Smooth muscle cell (in vitro differentiated cells): ENCODE results near the gene NAPSA. TPM values are rescaled to one million over a fixed set of nuclear protein-coding genes. Genes with fewer than 3 reads are reported as not detected.

Experiments
- DNase-seq: peaks from one replicate; lab custom pipeline; 2025; ENCODE audit not compliant: unreplicated experiment; lab: John Stamatoyannopoulos, UW
- H2AFZ ChIP-seq: fragments of 200-600 bp; sonication (generic); 2 replicates; pipeline ENCODE4 v1.6.0; 2016; ENCODE audit warnings: antibody characterized with exemption, low read depth, mild to moderate bottlenecking
- H3F3A ChIP-seq: fragments of 200-600 bp; sonication (generic); 2 replicates; pipeline ENCODE4 v1.6.0; 2017; ENCODE audit warnings: antibody characterized with exemption, low read depth
- H3K27ac ChIP-seq: fragments of 200-600 bp; sonication (generic); 2 replicates; pipeline ENCODE4 v1.5.1; 2016; ENCODE audit warnings: low read depth, mild to moderate bottlenecking
- H3K27me3 ChIP-seq: fragments of 200-600 bp; sonication (generic); 2 replicates; pipeline ENCODE4 v1.6.1; 2016; ENCODE audit warnings: low read depth, mild to moderate bottlenecking
- H3K36me3 ChIP-seq: fragments of 200-600 bp; sonication (generic); 2 replicates; pipeline ENCODE4 v1.5.1; 2016; ENCODE audit warnings: low read depth
- H3K4me1 ChIP-seq: fragments of 200-600 bp; sonication (generic); 2 replicates; pipeline ENCODE4 v1.5.1; 2016; ENCODE audit warnings: low read depth
- H3K4me2 ChIP-seq: fragments of 200-600 bp; sonication (generic); 2 replicates; pipeline ENCODE4 v1.6.0; 2016; ENCODE audit warnings: mild to moderate bottlenecking
- H3K4me3 ChIP-seq: fragments of 200-600 bp; sonication (generic); 2 replicates; pipeline ENCODE4 v1.5.1; 2016; ENCODE audit warnings: mild to moderate bottlenecking
- H3K79me2 ChIP-seq: fragments of 200-600 bp; sonication (generic); 2 replicates; pipeline ENCODE4 v1.6.0; 2016; ENCODE audit warnings: low read depth, mild to moderate bottlenecking
- H3K9ac ChIP-seq: fragments of 200-600 bp; sonication (generic); 2 replicates; pipeline ENCODE4 v1.6.0; 2016; ENCODE audit warnings: low read depth
- H3K9me3 ChIP-seq: fragments of 200-600 bp; sonication (generic); replicated peaks from 2 replicates; pipeline ENCODE4 v1.5.1; 2016; ENCODE audit warnings: low read depth
- H4K20me1 ChIP-seq: fragments of 200-600 bp; sonication (generic); 2 replicates; pipeline ENCODE4 v1.6.0; 2016; ENCODE audit warnings: low read depth
- CTCF ChIP-seq: fragments of 200-600 bp; sonication (generic); IDR thresholded peaks from 2 replicates; pipeline ENCODE4 v1.5.1; 2017; ENCODE audit warnings: borderline replicate concordance, mild to moderate bottlenecking, antibody characterized with exemption; ENCODE audit not compliant: insufficient read depth, poor library complexity, severe bottlenecking
- whole genome bisulfite sequencing: methylation state at CpG from one replicate; pipeline ENCODE4 v1.1.7; 2016; ENCODE audit warnings: low lambda C conversion rate; 5-methylcytosine and 5-hydroxymethylcytosine counted together
- polyA plus RNA-seq: library from polyadenylated mRNA; unstranded; fragments of >200 nt; fragmentation: Nextera tagmentation; extraction: Ambion mirVana; gene quantifications from 2 replicates; pipeline ENCODE4 v1.2.1, GENCODE V29; 2016
- total RNA-seq: library from RNA; depleted of rRNA; stranded (reverse); fragments of >200 nt; gene quantifications from 2 replicates; pipeline ENCODE4 v1.2.3, GENCODE V29; 2014

Gene NAPSA
- total and polyA plus RNA-seq, 2 experiments from 2014 or later, result 0.27 to 0.65 TPM

GRCh38 chr19:50328224-50328872, 37.1 kb downstream of the NAPSA start:
- Histone ChIP-seq H3K27ac (no peak overlapping the region), H3K9ac (no peak overlapping the region), H3K36me3 (no peaks in the 10 kb centered on the region), H3K4me2 (peak overlapping the region; percentile 83), H2AFZ (no peak overlapping the region), H3K27me3 (peaks cover 19% of the 10 kb centered on the region), H3F3A (peaks cover 14% of the 10 kb centered on the region), H3K9me3 (no peaks in the 10 kb centered on the region), H3K4me1 (peaks cover 13% of the 10 kb centered on the region), H3K79me2 (no peaks in the 10 kb centered on the region), H4K20me1 (peaks cover 45% of the 10 kb centered on the region), H3K4me3 (peak overlapping the region; percentile 42)
- no peak for TF ChIP-seq CTCF
- DNase-seq, result no peak
- 8% methylated on average over 57 of the region's 104 CpGs for WGBS

GRCh38 chr19:50327461-50328223, 37.8 kb downstream of the NAPSA start:
- no peaks in the 10 kb centered on the region for H3K9me3 ChIP-seq
- no peaks in the 10 kb centered on the region for H3K36me3 ChIP-seq
- H3K4me1 ChIP-seq, result peaks cover 9% of the 10 kb centered on the region
- no peak overlapping the region for H2AFZ ChIP-seq
- TF ChIP-seq CTCF, result no peak
- peaks cover 9% of the 10 kb centered on the region for H3F3A ChIP-seq
- no peaks in the 10 kb centered on the region for H3K79me2 ChIP-seq
- H3K4me3 ChIP-seq, result no peak overlapping the region
- H3K9ac ChIP-seq, result no peak overlapping the region
- WGBS, result 61% methylated on average over 13 of the region's 20 CpGs
- H4K20me1 ChIP-seq, result peaks cover 47% of the 10 kb centered on the region
- peak overlapping the region; percentile 59 for H3K4me2 ChIP-seq
- H3K27me3 ChIP-seq, result peaks cover 19% of the 10 kb centered on the region
- no peak overlapping the region for H3K27ac ChIP-seq
- DNase-seq, result no peak

- H3F3A ChIP-seq, result peaks cover 8% of the 10 kb centered on the region
- no peaks in the 10 kb centered on the region for H3K36me3 ChIP-seq
- WGBS, result 44% methylated on average over 4 of the region's 4 CpGs
- H3K79me2 ChIP-seq, result no peaks in the 10 kb centered on the region
- DNase-seq, result no peak
- no peak overlapping the region for H2AFZ ChIP-seq
- no peaks in the 10 kb centered on the region for H3K9me3 ChIP-seq
- H3K4me3 ChIP-seq, result no peak overlapping the region
- H4K20me1 ChIP-seq, result peaks cover 47% of the 10 kb centered on the region
- TF ChIP-seq CTCF, result no peak
- H3K4me2 ChIP-seq, result peak overlapping the region; percentile 59
- peaks cover 19% of the 10 kb centered on the region for H3K27me3 ChIP-seq
- no peak overlapping the region for H3K9ac ChIP-seq
- H3K4me1 ChIP-seq, result peaks cover 5% of the 10 kb centered on the region
- H3K27ac ChIP-seq, result no peak overlapping the region
These were observed 38.4 kb downstream of the NAPSA start for GRCh38 chr19:50327013-50327412.
